Keratinocyte (primary cell): ENCODE measurements around the gene ONECUT2. TPM values are rescaled to one million over a fixed set of nuclear protein-coding genes. Genes with fewer than 3 reads are reported as not detected.

Experiments
- DNase-seq: peaks from one replicate; pipeline ENCODE4 v3.0.0-alpha.2; 2011; ENCODE audit warnings: low read depth, missing footprints, low spot score
- FAIRE-seq: peaks from 2 replicates; lab custom pipeline; 2011; peaks lifted over from hg19 to GRCh38; lab: Jason Lieb, UNC
- H2AFZ ChIP-seq: 2 replicates; pipeline ENCODE4 v1.6.0; 2012; ENCODE audit warnings: low read length, control low read depth, inconsistent platforms; ENCODE audit not compliant: control insufficient read depth
- H3K27ac ChIP-seq: 2 replicates; pipeline ENCODE4 v1.5.1; 2011; ENCODE audit warnings: low read length; ENCODE audit not compliant: control insufficient read depth, insufficient read depth
- H3K27me3 ChIP-seq: 3 replicates; pipeline ENCODE4 v1.6.0; 2011; ENCODE audit warnings: low read length; ENCODE audit not compliant: control insufficient read depth, insufficient read depth; ENCODE audit errors: extremely low read depth
- H3K36me3 ChIP-seq, 2 experiments: 2 replicates in 1 of 2; 3 replicates in 1 of 2; pipeline ENCODE4 v1.5.1; 2011; ENCODE audit warnings: low read length in 2 of 2, mild to moderate bottlenecking in 1 of 2; ENCODE audit not compliant: control insufficient read depth in 2 of 2, insufficient read depth in 2 of 2; ENCODE audit errors: extremely low read depth in 1 of 2
- H3K4me1 ChIP-seq: 3 replicates; pipeline ENCODE4 v1.5.1; 2011; ENCODE audit warnings: low read length; ENCODE audit not compliant: control insufficient read depth, insufficient read depth; ENCODE audit errors: extremely low read depth
- H3K4me2 ChIP-seq: 3 replicates; pipeline ENCODE4 v1.6.0; 2011; ENCODE audit warnings: low read depth, low read length; ENCODE audit not compliant: control insufficient read depth, insufficient read depth; ENCODE audit errors: extremely low read depth
- H3K4me3 ChIP-seq, 3 experiments: fragments of 200-600 bp in 1 of 3; sonication (generic) in 1 of 3; 2 replicates in 2 of 3; 3 replicates in 1 of 3; pipeline ENCODE4 v1.5.1; 2011 to 2016; ENCODE audit warnings: low read length in 3 of 3, mild to moderate bottlenecking in 3 of 3, control low read depth in 2 of 3, inconsistent platforms in 1 of 3, low read depth in 1 of 3, mixed read lengths in 1 of 3, mixed run types in 1 of 3, moderate library complexity in 1 of 3; ENCODE audit not compliant: control insufficient read depth in 2 of 3, insufficient read depth in 2 of 3; ENCODE audit errors: extremely low read depth in 1 of 3
- H3K79me2 ChIP-seq: 2 replicates; pipeline ENCODE4 v1.6.0; 2012; ENCODE audit warnings: low read length; ENCODE audit not compliant: control insufficient read depth, insufficient read depth
- H3K9ac ChIP-seq: 3 replicates; pipeline ENCODE4 v1.6.0; 2011; ENCODE audit warnings: low read length; ENCODE audit not compliant: control insufficient read depth, insufficient read depth; ENCODE audit errors: extremely low read depth
- H3K9me1 ChIP-seq: 3 replicates; pipeline ENCODE4 v1.6.0; 2011; ENCODE audit warnings: low read length; ENCODE audit not compliant: control insufficient read depth, insufficient read depth; ENCODE audit errors: extremely low read depth
- H3K9me3 ChIP-seq: 2 replicates; pipeline ENCODE4 v1.5.1; 2012; ENCODE audit warnings: low read depth, low read length; ENCODE audit not compliant: control insufficient read depth
- H4K20me1 ChIP-seq: 3 replicates; pipeline ENCODE4 v1.6.0; 2011; ENCODE audit warnings: low read length; ENCODE audit not compliant: control insufficient read depth, insufficient read depth; ENCODE audit errors: extremely low read depth
- EZH2 ChIP-seq: IDR thresholded peaks from one replicate; pipeline ENCODE4 v1.6.1; 2012; ENCODE audit warnings: inconsistent platforms, mild to moderate bottlenecking, low read length, moderate library complexity
- dilution Hi-C: fragments of 300-500 bp; cut with MboI; formaldehyde crosslinking; loops from one replicate; pipeline ENCODE4 v1.7.0; 2020; ENCODE audit warnings: low sequenced_read_pairs; ENCODE audit not compliant: extremely low pct_ligation_motif_present
- polyA plus RNA-seq, 5 experiments: library from polyadenylated mRNA; depleted of rRNA in 3 of 5; stranded (reverse) in 3 of 5; stranded (forward) in 1 of 5; unstranded in 1 of 5; fragments of >200 nt; gene quantifications; 1 replicate in 1 of 5; 2 replicates in 3 of 5; 3 replicates in 1 of 5; pipeline versions ENCODE4 v1.2.1 to v1.2.3, GENCODE V29; 2011 to 2012; ENCODE audit warnings: missing spikeins in 2 of 5, low read depth in 1 of 5, low replicate concordance in 1 of 5
- TF ChIP-seq, protein P1 (sequence below), 3 experiments: IDR thresholded peaks in 1 of 3; conservative IDR thresholded peaks in 1 of 3; optimal IDR thresholded peaks in 1 of 3; 2 replicates in 2 of 3; 3 replicates in 1 of 3; pipeline versions ENCODE3 to v1.5.1; 2011; ENCODE audit warnings: low read length in 3 of 3, mild to moderate bottlenecking in 3 of 3, moderate library complexity in 2 of 3, control low read depth in 1 of 3, inconsistent platforms in 1 of 3; ENCODE audit not compliant: insufficient read depth in 2 of 3; ENCODE audit errors: extremely low read depth in 1 of 3

Gene ONECUT2
- polyA plus RNA-seq, 1 donor (not counting 4 experiments of a cell fraction or from before 2014, with no cell fraction given) = 0.01 TPM

DNA sequence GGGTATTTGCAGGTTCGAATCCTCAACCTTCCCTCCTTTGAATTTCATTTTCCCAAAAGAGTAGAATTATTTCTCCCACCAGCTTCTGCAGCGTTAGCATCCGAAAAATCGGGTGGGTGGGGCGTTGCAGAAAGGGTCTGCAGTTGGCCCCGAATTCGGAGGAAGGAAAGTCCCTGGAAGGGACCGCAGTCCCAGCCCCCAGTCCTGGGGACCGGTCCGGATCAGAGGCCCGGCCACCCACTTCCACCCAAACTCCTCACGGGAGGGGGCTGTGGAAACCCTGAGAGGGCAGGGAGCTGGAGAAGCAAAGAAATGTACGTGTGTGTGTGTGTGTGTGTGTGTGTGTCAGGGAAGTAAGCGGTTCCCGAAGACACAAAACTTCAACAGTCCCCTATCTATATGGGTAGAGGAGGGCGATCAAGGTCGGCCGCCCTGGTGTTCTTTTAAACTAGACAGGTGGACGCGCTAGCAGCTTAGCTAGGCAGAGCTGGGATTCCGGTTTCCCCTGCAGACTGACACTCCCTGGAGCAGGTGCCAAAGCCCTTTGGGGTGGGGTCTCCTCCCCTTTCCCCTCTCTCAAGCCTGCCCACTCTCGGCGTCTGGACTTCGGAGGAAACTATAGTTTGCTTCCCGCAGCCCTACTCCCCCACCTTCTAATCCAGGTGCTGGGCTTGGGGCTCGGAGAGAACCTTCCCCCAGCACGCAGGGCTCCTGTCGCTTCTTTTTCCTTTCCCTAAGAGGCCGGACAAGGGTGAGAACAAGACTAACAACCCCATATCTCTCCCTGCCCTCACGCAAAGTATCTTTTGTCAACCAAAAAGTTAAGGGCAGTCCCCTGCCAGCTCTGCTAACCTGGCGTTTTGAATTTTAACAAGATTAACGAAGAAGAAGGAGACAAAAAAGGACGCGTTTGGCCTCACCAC, 4.8 kb upstream of the ONECUT2 start:
- Histone ChIP-seq H3K27me3 (peaks cover 90% of the 10 kb centered on the region), H3K79me2 (no peaks in the 10 kb centered on the region), H2AFZ (no peak overlapping the region), H3K36me3 (no peaks in the 10 kb centered on the region), H3K27ac (no peak overlapping the region), H4K20me1 (no peaks in the 10 kb centered on the region), H3K4me3 (no peak overlapping the region), H3K9ac (no peak overlapping the region), H3K9me3 (no peaks in the 10 kb centered on the region), H3K9me1 (no peaks in the 10 kb centered on the region), H3K4me1 (peaks cover 12% of the 10 kb centered on the region), H3K4me2 (no peak overlapping the region)
- DNase-seq (no peak), FAIRE-seq (no peak)
- TF ChIP-seq, protein P1, sequence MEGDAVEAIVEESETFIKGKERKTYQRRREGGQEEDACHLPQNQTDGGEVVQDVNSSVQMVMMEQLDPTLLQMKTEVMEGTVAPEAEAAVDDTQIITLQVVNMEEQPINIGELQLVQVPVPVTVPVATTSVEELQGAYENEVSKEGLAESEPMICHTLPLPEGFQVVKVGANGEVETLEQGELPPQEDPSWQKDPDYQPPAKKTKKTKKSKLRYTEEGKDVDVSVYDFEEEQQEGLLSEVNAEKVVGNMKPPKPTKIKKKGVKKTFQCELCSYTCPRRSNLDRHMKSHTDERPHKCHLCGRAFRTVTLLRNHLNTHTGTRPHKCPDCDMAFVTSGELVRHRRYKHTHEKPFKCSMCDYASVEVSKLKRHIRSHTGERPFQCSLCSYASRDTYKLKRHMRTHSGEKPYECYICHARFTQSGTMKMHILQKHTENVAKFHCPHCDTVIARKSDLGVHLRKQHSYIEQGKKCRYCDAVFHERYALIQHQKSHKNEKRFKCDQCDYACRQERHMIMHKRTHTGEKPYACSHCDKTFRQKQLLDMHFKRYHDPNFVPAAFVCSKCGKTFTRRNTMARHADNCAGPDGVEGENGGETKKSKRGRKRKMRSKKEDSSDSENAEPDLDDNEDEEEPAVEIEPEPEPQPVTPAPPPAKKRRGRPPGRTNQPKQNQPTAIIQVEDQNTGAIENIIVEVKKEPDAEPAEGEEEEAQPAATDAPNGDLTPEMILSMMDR (optimal IDR thresholded peaks at IDR 0.05 in 1 of 3, IDR thresholded peaks at IDR 0.05 in 1 of 3, conservative IDR thresholded peaks at IDR 0.05 in 1 of 3; ENCODE audit: extremely low read depth in 1 of 3, insufficient read depth in 2 of 3, low read length in 3 of 3) = no peak
- peak; percentile 69 for TF ChIP-seq EZH2
- dilution Hi-C loops = no loop called here

DNA sequence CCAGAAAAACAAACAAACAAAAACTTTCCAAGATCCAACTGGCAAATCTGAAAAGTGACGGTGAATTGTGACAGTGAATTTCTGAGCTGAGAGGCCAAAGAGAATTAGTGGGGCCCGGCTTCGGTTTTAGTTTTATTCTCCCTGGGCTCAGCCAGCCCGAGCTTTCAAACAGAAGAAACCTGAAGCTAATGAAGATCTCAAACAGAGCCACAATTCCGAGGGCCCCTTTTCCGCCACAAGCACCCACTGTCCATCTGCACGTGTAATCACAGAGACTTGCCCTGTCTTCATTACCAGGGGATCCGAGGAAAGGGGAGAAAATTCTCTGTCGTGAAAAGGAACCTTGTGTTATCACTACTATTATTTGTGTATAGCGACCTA, 4.2 kb upstream of the ONECUT2 start:
- Histone ChIP-seq H3K9me3 (no peaks in the 10 kb centered on the region), H2AFZ (no peak overlapping the region), H3K79me2 (no peaks in the 10 kb centered on the region), H3K4me3 (no peak overlapping the region), H3K27ac (no peak overlapping the region), H3K4me2 (no peak overlapping the region), H4K20me1 (no peaks in the 10 kb centered on the region), H3K9me1 (no peaks in the 10 kb centered on the region), H3K27me3 (peaks cover 92% of the 10 kb centered on the region), H3K36me3 (no peaks in the 10 kb centered on the region), H3K4me1 (peaks cover 12% of the 10 kb centered on the region), H3K9ac (no peak overlapping the region)
- DNase-seq (no peak), FAIRE-seq (no peak)
- peak; percentile 9 for TF ChIP-seq EZH2
- TF ChIP-seq, protein P1 (optimal IDR thresholded peaks at IDR 0.05 in 1 of 3, IDR thresholded peaks at IDR 0.05 in 1 of 3, conservative IDR thresholded peaks at IDR 0.05 in 1 of 3; ENCODE audit: extremely low read depth in 1 of 3, insufficient read depth in 2 of 3, low read length in 3 of 3) = no peak
- dilution Hi-C loops = no loop called here
